GM12878 (cell line): ENCODE data around the gene RGS2. TPM values are rescaled to one million over a fixed set of nuclear protein-coding genes. Genes with fewer than 3 reads are reported as not detected.

Experiments
- ATAC-seq: fragments of 200-7000 bp; cut with Tn5 transposase; 3 replicates; pipeline ENCODE4 v1.9.1; 2020; ENCODE audit warnings: mild to moderate bottlenecking, moderate library complexity
- BruUV-seq: library from RNA; stranded (reverse); fragments of 400-500 nt; replicated peaks from 2 replicates; lab custom pipeline; 2021; lab: Mats Ljungman, UMichigan
- CTCF ChIA-PET: fragments of 300-600 bp; sonication (Branson Sonifier 250); formaldehyde crosslinking; extraction: SDS; loops from one replicate; lab custom pipeline; 2021; ENCODE audit warnings: inconsistent platforms; lab: Yijun Ruan, JAX
- POLR2A ChIA-PET: fragments of 350-600 bp; formaldehyde crosslinking; extraction: SDS; loops from one replicate; lab custom pipeline; 2021; ENCODE audit warnings: inconsistent platforms; lab: Charles Lee
- RAD21 ChIA-PET: fragments of 300-600 bp; sonication (Branson Sonifier 250); formaldehyde crosslinking; loops from one replicate; lab custom pipeline; 2023; ENCODE audit warnings: antibody characterized with exemption; ENCODE audit not compliant: unreplicated experiment; lab: Charles Lee
- SMC1A ChIA-PET: fragments of 300-600 bp; sonication (Branson Sonifier 250); formaldehyde crosslinking; loops from one replicate; lab custom pipeline; 2023; ENCODE audit not compliant: unreplicated experiment, uncharacterized antibody; lab: Charles Lee
- DNase-seq: peaks from one replicate; pipeline ENCODE4 v3.0.0-alpha.2; 2011; ENCODE audit warnings: low read depth, low spot score
- FAIRE-seq: peaks from 3 replicates; lab custom pipeline; 2011; peaks lifted over from hg19 to GRCh38; lab: Jason Lieb, UNC
- H2AFZ ChIP-seq: 2 replicates; pipeline ENCODE4 v1.6.0; 2011; ENCODE audit warnings: low read depth, low read length, control low read depth; ENCODE audit not compliant: control insufficient read depth
- H3K27ac ChIP-seq: 2 replicates; pipeline ENCODE4 v1.5.1; 2011; ENCODE audit warnings: control low read depth; ENCODE audit not compliant: control insufficient read depth, insufficient read depth
- H3K27me3 ChIP-seq, 2 experiments: replicated peaks in 1 of 2; 2 replicates each; pipeline versions ENCODE4 v1.6.0 to v1.6.1; 2011; ENCODE audit warnings: low read length in 1 of 2; ENCODE audit not compliant: control insufficient read depth in 2 of 2, insufficient read depth in 2 of 2
- H3K36me3 ChIP-seq, 2 experiments: 2 replicates each; pipeline ENCODE4 v1.5.1; 2011; ENCODE audit warnings: low read length in 1 of 2; ENCODE audit not compliant: control insufficient read depth in 2 of 2, insufficient read depth in 2 of 2
- H3K4me1 ChIP-seq: 2 replicates; pipeline ENCODE4 v1.6.1; 2011; ENCODE audit warnings: mild to moderate bottlenecking, low read length, moderate library complexity, mixed read lengths; ENCODE audit not compliant: control insufficient read depth, insufficient read depth
- H3K4me2 ChIP-seq: 2 replicates; pipeline ENCODE4 v1.6.0; 2011; ENCODE audit warnings: control low read depth; ENCODE audit not compliant: control insufficient read depth, insufficient read depth
- H3K4me3 ChIP-seq: fragments of 200-600 bp; sonication (generic); 2 replicates; pipeline ENCODE4 v1.5.1; 2016
- H3K79me2 ChIP-seq: 2 replicates; pipeline ENCODE4 v1.6.0; 2011; ENCODE audit warnings: low read length; ENCODE audit not compliant: control insufficient read depth, insufficient read depth
- H3K9ac ChIP-seq: 2 replicates; pipeline ENCODE4 v1.8.0; 2011; ENCODE audit warnings: low read length, control low read depth, mixed read lengths; ENCODE audit not compliant: control insufficient read depth, insufficient read depth
- H3K9me3 ChIP-seq: replicated peaks from 3 replicates; pipeline ENCODE4 v1.5.1; 2011; ENCODE audit warnings: mild to moderate bottlenecking, low read length; ENCODE audit not compliant: control insufficient read depth, insufficient read depth
- H4K20me1 ChIP-seq: 2 replicates; pipeline ENCODE4 v1.6.0; 2011; ENCODE audit not compliant: control insufficient read depth, insufficient read depth
- CREM ChIP-seq: IDR thresholded peaks from 2 replicates; pipeline ENCODE4 v1.6.1; 2014; ENCODE audit warnings: antibody characterized with exemption, low read depth
- RB1 ChIP-seq: fragments of 450-650 bp; formaldehyde crosslinking; IDR thresholded peaks from 2 replicates; pipeline ENCODE4 v1.6.1; 2017; ENCODE audit warnings: mild to moderate bottlenecking, borderline replicate concordance
- SIN3A ChIP-seq: IDR thresholded peaks from 2 replicates; pipeline ENCODE4 v1.6.1; 2012; ENCODE audit warnings: low read depth, low read length, improper control_type of control experiment
- ZNF592 ChIP-seq: fragments of 450-650 bp; IDR thresholded peaks from 2 replicates; pipeline ENCODE4 v1.6.1; 2017; ENCODE audit warnings: mild to moderate bottlenecking, moderate library complexity
- WGBS: methylation state at CpG from one replicate; pipeline ENCODE4 v1.1.6; 2016; ENCODE audit warnings: low lambda C conversion rate; ENCODE audit not compliant: insufficient replicate concordance, insufficient coverage; ENCODE audit errors: missing lambda C conversion rate; 5-methylcytosine and 5-hydroxymethylcytosine counted together
- in situ Hi-C: fragments of 300-500 bp; cut with MboI; formaldehyde crosslinking; loops from 9 replicates; pipeline ENCODE4 v1.14.3; 2018; ENCODE audit warnings: mixed read lengths
- intact Hi-C: fragments of 100-400 bp; cut with micrococcal nuclease; formaldehyde crosslinking; loops from one replicate; pipeline ENCODE4 v1.14.2; 2022; ENCODE audit not compliant: unreplicated experiment
- polyA plus RNA-seq, 11 experiments: library from polyadenylated mRNA; depleted of rRNA in 4 of 11; unstranded in 6 of 11; stranded (reverse) in 5 of 11; fragments of >200 nt; fragmentation: Nextera tagmentation in 4 of 11; fragmentation: Illumina TruSeq in 1 of 11; extraction: Ambion mirVana in 4 of 11; extraction: Trizol in 1 of 11; gene quantifications; 1 replicate in 1 of 11; 2 replicates in 10 of 11; pipeline versions ENCODE4 v1.2.1 to v1.2.3, GENCODE V29; 2011 to 2016; ENCODE audit warnings: inconsistent platforms in 2 of 11, missing spikeins in 2 of 11, low read depth in 1 of 11
- total RNA-seq, 4 experiments: library from RNA; depleted of rRNA in 3 of 4; stranded (reverse); fragments of >200 nt in 3 of 4; fragmentation: Illumina TruSeq in 1 of 4; extraction: Trizol in 1 of 4; gene quantifications; 2 replicates each; pipeline versions ENCODE4 v1.2.1 to v1.2.3, GENCODE V29; 2013 to 2021
- TF ChIP-seq, protein P1 (sequence below): fragments of 450-650 bp; IDR thresholded peaks from 2 replicates; pipeline ENCODE4 v1.6.1; 2017; ENCODE audit warnings: antibody characterized with exemption, mild to moderate bottlenecking, moderate library complexity
- TF ChIP-seq, protein P2 (sequence below): fragments of 450-650 bp; IDR thresholded peaks from 2 replicates; pipeline ENCODE4 v1.6.1; 2017; ENCODE audit warnings: mild to moderate bottlenecking, low read depth, inconsistent platforms; ENCODE audit not compliant: poor library complexity, severe bottlenecking

RGS2 gene
- total and polyA plus RNA-seq, 10 of the 15 experiments (the other 5 are each of a cell fraction or from before 2014, with no cell fraction given) = 0.27 to 2.3 (median 0.98) TPM

- Histone ChIP-seq H3K4me2 (no peak overlapping the region), H3K27me3 (peaks cover 0 to 2% of the 10 kb centered on the region in 2 experiments; a peak in 2 of 4 replicates), H3K79me2 (no peaks in the 10 kb centered on the region), H3K36me3 (no peaks in the 10 kb centered on the region), H2AFZ (no peak overlapping the region), H3K9me3 (no peaks in the 10 kb centered on the region), H3K4me1 (no peaks in the 10 kb centered on the region), H3K4me3 (no peak overlapping the region), H4K20me1 (no peaks in the 10 kb centered on the region; the same call in 1 of the 2 replicates), H3K27ac (no peak overlapping the region), H3K9ac (no peak overlapping the region)
- FAIRE-seq (no peak), ATAC-seq (no peak), DNase-seq (no peak)
- intact Hi-C loops = no loop called here
- ChIA-PET RAD21 (no interaction called here), CTCF (interaction anchor here (1.1 to 2.1 kb wide), 4 partner anchors 8 to 204 kb away, joined by 3 to 9 read pairs (median 5); no protein-coding TSS in a partner anchor), POLR2A (no interaction called here), SMC1A (interaction anchor here (1.3 to 2.0 kb wide), 2 partner anchors 8 to 205 kb away, joined by 3 to 11 read pairs; no protein-coding TSS in a partner anchor)
- TF ChIP-seq SIN3A (no peak), ZNF592 (no peak), CREM (no peak), RB1 (no peak)
- TF ChIP-seq, protein P1, sequence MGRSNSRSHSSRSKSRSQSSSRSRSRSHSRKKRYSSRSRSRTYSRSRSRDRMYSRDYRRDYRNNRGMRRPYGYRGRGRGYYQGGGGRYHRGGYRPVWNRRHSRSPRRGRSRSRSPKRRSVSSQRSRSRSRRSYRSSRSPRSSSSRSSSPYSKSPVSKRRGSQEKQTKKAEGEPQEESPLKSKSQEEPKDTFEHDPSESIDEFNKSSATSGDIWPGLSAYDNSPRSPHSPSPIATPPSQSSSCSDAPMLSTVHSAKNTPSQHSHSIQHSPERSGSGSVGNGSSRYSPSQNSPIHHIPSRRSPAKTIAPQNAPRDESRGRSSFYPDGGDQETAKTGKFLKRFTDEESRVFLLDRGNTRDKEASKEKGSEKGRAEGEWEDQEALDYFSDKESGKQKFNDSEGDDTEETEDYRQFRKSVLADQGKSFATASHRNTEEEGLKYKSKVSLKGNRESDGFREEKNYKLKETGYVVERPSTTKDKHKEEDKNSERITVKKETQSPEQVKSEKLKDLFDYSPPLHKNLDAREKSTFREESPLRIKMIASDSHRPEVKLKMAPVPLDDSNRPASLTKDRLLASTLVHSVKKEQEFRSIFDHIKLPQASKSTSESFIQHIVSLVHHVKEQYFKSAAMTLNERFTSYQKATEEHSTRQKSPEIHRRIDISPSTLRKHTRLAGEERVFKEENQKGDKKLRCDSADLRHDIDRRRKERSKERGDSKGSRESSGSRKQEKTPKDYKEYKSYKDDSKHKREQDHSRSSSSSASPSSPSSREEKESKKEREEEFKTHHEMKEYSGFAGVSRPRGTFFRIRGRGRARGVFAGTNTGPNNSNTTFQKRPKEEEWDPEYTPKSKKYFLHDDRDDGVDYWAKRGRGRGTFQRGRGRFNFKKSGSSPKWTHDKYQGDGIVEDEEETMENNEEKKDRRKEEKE = no peak
- TF ChIP-seq, protein P2, sequence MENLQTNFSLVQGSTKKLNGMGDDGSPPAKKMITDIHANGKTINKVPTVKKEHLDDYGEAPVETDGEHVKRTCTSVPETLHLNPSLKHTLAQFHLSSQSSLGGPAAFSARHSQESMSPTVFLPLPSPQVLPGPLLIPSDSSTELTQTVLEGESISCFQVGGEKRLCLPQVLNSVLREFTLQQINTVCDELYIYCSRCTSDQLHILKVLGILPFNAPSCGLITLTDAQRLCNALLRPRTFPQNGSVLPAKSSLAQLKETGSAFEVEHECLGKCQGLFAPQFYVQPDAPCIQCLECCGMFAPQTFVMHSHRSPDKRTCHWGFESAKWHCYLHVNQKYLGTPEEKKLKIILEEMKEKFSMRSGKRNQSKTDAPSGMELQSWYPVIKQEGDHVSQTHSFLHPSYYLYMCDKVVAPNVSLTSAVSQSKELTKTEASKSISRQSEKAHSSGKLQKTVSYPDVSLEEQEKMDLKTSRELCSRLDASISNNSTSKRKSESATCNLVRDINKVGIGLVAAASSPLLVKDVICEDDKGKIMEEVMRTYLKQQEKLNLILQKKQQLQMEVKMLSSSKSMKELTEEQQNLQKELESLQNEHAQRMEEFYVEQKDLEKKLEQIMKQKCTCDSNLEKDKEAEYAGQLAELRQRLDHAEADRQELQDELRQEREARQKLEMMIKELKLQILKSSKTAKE = no peak
- no TSS peak for BruUV-seq
- in situ Hi-C loops = loop anchor here (10.0 kb wide), 1 partner anchor 310 kb away; the partner anchor contains the start of gene CDC73
- WGBS = 0% methylated on average over 1 of the region's 1 CpG
Measured at GRCh38 chr1:192814805-192815204, 6.0 kb downstream of the RGS2 start.
